Measurements from ENCODE around the gene TRMT11. TPM values are rescaled to one million over a fixed set of nuclear protein-coding genes. Genes with fewer than 3 reads are reported as not detected.

The TRMT11 gene
- total RNA-seq, 1 donor from 2014 or later = 33.4 TPM

- Mint-ChIP-seq H3K27me3 (no peaks in the 10 kb centered on the region), H3K9me3 (no peaks in the 10 kb centered on the region), H3K4me3 (no peak overlapping the region), H3K27ac (no peak overlapping the region), H3K4me1 (no peaks in the 10 kb centered on the region), H3K36me3 (ENCODE audit: low read depth) (peaks cover 12% of the 10 kb centered on the region)
- TF ChIP-seq, protein P1, sequence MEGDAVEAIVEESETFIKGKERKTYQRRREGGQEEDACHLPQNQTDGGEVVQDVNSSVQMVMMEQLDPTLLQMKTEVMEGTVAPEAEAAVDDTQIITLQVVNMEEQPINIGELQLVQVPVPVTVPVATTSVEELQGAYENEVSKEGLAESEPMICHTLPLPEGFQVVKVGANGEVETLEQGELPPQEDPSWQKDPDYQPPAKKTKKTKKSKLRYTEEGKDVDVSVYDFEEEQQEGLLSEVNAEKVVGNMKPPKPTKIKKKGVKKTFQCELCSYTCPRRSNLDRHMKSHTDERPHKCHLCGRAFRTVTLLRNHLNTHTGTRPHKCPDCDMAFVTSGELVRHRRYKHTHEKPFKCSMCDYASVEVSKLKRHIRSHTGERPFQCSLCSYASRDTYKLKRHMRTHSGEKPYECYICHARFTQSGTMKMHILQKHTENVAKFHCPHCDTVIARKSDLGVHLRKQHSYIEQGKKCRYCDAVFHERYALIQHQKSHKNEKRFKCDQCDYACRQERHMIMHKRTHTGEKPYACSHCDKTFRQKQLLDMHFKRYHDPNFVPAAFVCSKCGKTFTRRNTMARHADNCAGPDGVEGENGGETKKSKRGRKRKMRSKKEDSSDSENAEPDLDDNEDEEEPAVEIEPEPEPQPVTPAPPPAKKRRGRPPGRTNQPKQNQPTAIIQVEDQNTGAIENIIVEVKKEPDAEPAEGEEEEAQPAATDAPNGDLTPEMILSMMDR (IDR thresholded peaks at IDR 0.05) = no peak
- intact Hi-C loops (cut with micrococcal nuclease) = no loop called here
- DNase-seq (no peak), ATAC-seq (ENCODE audit: low read depth) (no peak)
- POLR2A ChIA-PET = no interaction called here
- CTCF ChIA-PET = interaction anchor here (1.6 kb wide), 1 partner anchor 11 kb away, joined by 6 read pairs; no protein-coding TSS in a partner anchor
Measured at GRCh38 chr6:125981571-125982185, 4.7 kb upstream of the TRMT11 start.

- ChIA-PET POLR2A (no interaction called here), CTCF (no interaction called here)
- no peaks in the 10 kb centered on the region for H3K4me1 Mint-ChIP-seq
- no peaks in the 10 kb centered on the region for H3K9me3 Mint-ChIP-seq
- H3K4me3 Mint-ChIP-seq = no peak overlapping the region
- no peaks in the 10 kb centered on the region for H3K27me3 Mint-ChIP-seq
- intact Hi-C loops (cut with micrococcal nuclease) = no loop called here
- ATAC-seq (ENCODE audit: low read depth) = no peak
- TF ChIP-seq, protein P1 (IDR thresholded peaks at IDR 0.05) = no peak
- H3K36me3 Mint-ChIP-seq (ENCODE audit: low read depth) = peaks cover 8% of the 10 kb centered on the region
- DNase-seq = no peak
- no peak overlapping the region for H3K27ac Mint-ChIP-seq
Measured at GRCh38 chr6:125983246-125983945, 2.9 kb upstream of the TRMT11 start.

- ChIA-PET CTCF (interaction anchor here (0.8 kb wide), 1 partner anchor 10 kb away, joined by 3 read pairs; no protein-coding TSS in a partner anchor), POLR2A (no interaction called here)
- H3K4me1 Mint-ChIP-seq = peaks cover 2% of the 10 kb centered on the region
- ATAC-seq (ENCODE audit: low read depth) (no peak), DNase-seq (no peak)
- no peaks in the 10 kb centered on the region for H3K27me3 Mint-ChIP-seq
- H3K9me3 Mint-ChIP-seq = no peaks in the 10 kb centered on the region
- intact Hi-C loops (cut with micrococcal nuclease) = no loop called here
- no peak overlapping the region for H3K4me3 Mint-ChIP-seq
- H3K27ac Mint-ChIP-seq = no peak overlapping the region
- TF ChIP-seq, protein P1 (IDR thresholded peaks at IDR 0.05) = no peak
- H3K36me3 Mint-ChIP-seq (ENCODE audit: low read depth) = no peaks in the 10 kb centered on the region
Measured at GRCh38 chr6:125984311-125984710, 2.0 kb upstream of the TRMT11 start.

- Mint-ChIP-seq H3K4me1 (peaks cover 9% of the 10 kb centered on the region), H3K27me3 (no peaks in the 10 kb centered on the region), H3K36me3 (ENCODE audit: low read depth) (no peaks in the 10 kb centered on the region), H3K27ac (no peak overlapping the region), H3K4me3 (peak overlapping the region; percentile 25), H3K9me3 (no peaks in the 10 kb centered on the region)
- DNase-seq (no peak), ATAC-seq (ENCODE audit: low read depth) (no peak)
- CTCF ChIA-PET = interaction anchor here (1.7 to 2.0 kb wide), 4 partner anchors 10 to 204 kb away, joined by 4 to 18 read pairs (median 16); partner anchors contain the start of gene HINT3
- POLR2A ChIA-PET = interaction anchor here (0.7 to 2.3 kb wide), 9 partner anchors 11 to 1356 kb away, joined by 3 to 23 read pairs (median 5); partner anchors contain the start of genes HDDC2, HEY2, HINT3 and NCOA7
- TF ChIP-seq, protein P1 (IDR thresholded peaks at IDR 0.05) = no peak
- intact Hi-C loops (cut with micrococcal nuclease) = loop anchor here (5.0 kb wide), 1 partner anchor 673 kb away; no protein-coding TSS in a partner anchor
Measured at GRCh38 chr6:125985522-125985921, 818 bp upstream of the TRMT11 start.

GRCh38 chr6:125985979-125986300, 400 bp upstream of the TRMT11 start:
- Mint-ChIP-seq H3K36me3 (ENCODE audit: low read depth) (no peaks in the 10 kb centered on the region), H3K27ac (no peak overlapping the region), H3K4me1 (peaks cover 9% of the 10 kb centered on the region), H3K9me3 (no peaks in the 10 kb centered on the region), H3K27me3 (no peaks in the 10 kb centered on the region), H3K4me3 (no peak overlapping the region)
- no peak for DNase-seq
- intact Hi-C loops (cut with micrococcal nuclease) = loop anchor here (1.0 to 5.0 kb wide), 3 partner anchors 30 to 674 kb away; partner anchors contain the start of gene HINT3
- no peak for ATAC-seq (ENCODE audit: low read depth)
- TF ChIP-seq, protein P1 (IDR thresholded peaks at IDR 0.05) = no peak
- CTCF ChIA-PET = interaction anchor here (1.0 to 2.0 kb wide), 7 partner anchors 10 to 206 kb away, joined by 3 to 18 read pairs (median 4); partner anchors contain the start of gene HINT3
- POLR2A ChIA-PET = interaction anchor here (0.5 to 2.3 kb wide), 15 partner anchors 10 to 1356 kb away, joined by 3 to 23 read pairs (median 4); partner anchors contain the start of genes HDDC2, HEY2, HINT3 and NCOA7

Measured in activated B cell treated with CpG ODN at 0.5 μM for 24 hours (primary cell).